Stimulated activated CD4-positive, alpha-beta T cell treated with anti-CD3 and anti-CD28 coated beads, Interleukin-4, amount 100 ng/mL, for 48 hours (primary cell): ENCODE results near the gene METTL25B.

Source experiments
- DNase-seq, 2 donors: peaks; one replicate each; pipeline ENCODE4 v3.0.0-alpha.2; 2020; ENCODE audit warnings: low read depth in 2 of 2

Gene METTL25B

GRCh38 chr1:156726549-156727226 is 1.6 kb upstream of the METTL25B start:
- peak in 1 of 2 donors; percentile 59 for DNase-seq

GRCh38 chr1:156727492-156727891 is 777 bp upstream of the METTL25B start:
- no peak for DNase-seq

GRCh38 chr1:156728599-156729462 is 562 bp downstream of the METTL25B start, which contains the start of gene ISG20L2:
TSS of gene ISG20L2 (minus strand) at chr1:156728766. CDS start at chr1:156727652, 1,114 bp downstream.
- peak; percentile 91 to 96 for DNase-seq

- no peak for DNase-seq
Observed at GRCh38 chr1:156733989-156734584, 5.8 kb downstream of the METTL25B start.

GRCh38 chr1:156738407-156738806 is 10.1 kb downstream of the METTL25B start:
- DNase-seq = no peak

- DNase-seq = no peak
Observed at GRCh38 chr1:156738916-156739315, 10.6 kb downstream of the METTL25B start.

- no peak for DNase-seq
Observed at GRCh38 chr1:156740237-156740740, 12.0 kb downstream of the METTL25B start.

- DNase-seq = peak; percentile 92 to 93
Observed at GRCh38 chr1:156740741-156741480, 12.6 kb downstream of the METTL25B start, which contains the start of gene MRPL24. TSS of gene MRPL24 (minus strand) at chr1:156741088. CDS start at chr1:156738704, 2,384 bp downstream.

GRCh38 chr1:156741481-156741983 is 13.3 kb downstream of the METTL25B start:
- DNase-seq = no peak

GRCh38 chr1:156742017-156742416 is 13.7 kb downstream of the METTL25B start:
- no peak for DNase-seq

- DNase-seq = no peak
Observed at GRCh38 chr1:156742801-156743200, 14.5 kb downstream of the METTL25B start.

GRCh38 chr1:156743367-156744302 is 15.4 kb downstream of the METTL25B start:
- no peak for DNase-seq

GRCh38 chr1:156744344-156744743 is 16.1 kb downstream of the METTL25B start:
- DNase-seq = no peak

GRCh38 chr1:156744786-156745419 is 16.6 kb downstream of the METTL25B start:
- no peak for DNase-seq

- DNase-seq = no peak
Observed at GRCh38 chr1:156745881-156746280, 17.6 kb downstream of the METTL25B start.

GRCh38 chr1:156746406-156746727 is 18.1 kb downstream of the METTL25B start:
- no peak for DNase-seq

GRCh38 chr1:156746728-156747631 is 18.7 kb downstream of the METTL25B start:
- peak; percentile 43 to 52 for DNase-seq
